ENCODE results near the gene TWIST1.

The TWIST1 gene

GRCh38 chr7:19110026-19110730 lies 7.3 kb downstream of the TWIST1 start:
- Histone ChIP-seq H3K4me1 (ENCODE audit: control insufficient read depth, insufficient read depth, low read length) (no peaks in the 10 kb centered on the region), H3K27ac (ENCODE audit: low read depth, low read length) (no peak overlapping the region), H3K4me3 (ENCODE audit: low read length) (no peak overlapping the region), H3K27me3 (ENCODE audit: control insufficient read depth, insufficient read depth, low read length) (peaks cover 14% of the 10 kb centered on the region), H3K36me3 (ENCODE audit: control insufficient read depth, insufficient read depth, low read length) (no peaks in the 10 kb centered on the region), H3K9ac (ENCODE audit: low read length) (no peak overlapping the region)

DNA sequence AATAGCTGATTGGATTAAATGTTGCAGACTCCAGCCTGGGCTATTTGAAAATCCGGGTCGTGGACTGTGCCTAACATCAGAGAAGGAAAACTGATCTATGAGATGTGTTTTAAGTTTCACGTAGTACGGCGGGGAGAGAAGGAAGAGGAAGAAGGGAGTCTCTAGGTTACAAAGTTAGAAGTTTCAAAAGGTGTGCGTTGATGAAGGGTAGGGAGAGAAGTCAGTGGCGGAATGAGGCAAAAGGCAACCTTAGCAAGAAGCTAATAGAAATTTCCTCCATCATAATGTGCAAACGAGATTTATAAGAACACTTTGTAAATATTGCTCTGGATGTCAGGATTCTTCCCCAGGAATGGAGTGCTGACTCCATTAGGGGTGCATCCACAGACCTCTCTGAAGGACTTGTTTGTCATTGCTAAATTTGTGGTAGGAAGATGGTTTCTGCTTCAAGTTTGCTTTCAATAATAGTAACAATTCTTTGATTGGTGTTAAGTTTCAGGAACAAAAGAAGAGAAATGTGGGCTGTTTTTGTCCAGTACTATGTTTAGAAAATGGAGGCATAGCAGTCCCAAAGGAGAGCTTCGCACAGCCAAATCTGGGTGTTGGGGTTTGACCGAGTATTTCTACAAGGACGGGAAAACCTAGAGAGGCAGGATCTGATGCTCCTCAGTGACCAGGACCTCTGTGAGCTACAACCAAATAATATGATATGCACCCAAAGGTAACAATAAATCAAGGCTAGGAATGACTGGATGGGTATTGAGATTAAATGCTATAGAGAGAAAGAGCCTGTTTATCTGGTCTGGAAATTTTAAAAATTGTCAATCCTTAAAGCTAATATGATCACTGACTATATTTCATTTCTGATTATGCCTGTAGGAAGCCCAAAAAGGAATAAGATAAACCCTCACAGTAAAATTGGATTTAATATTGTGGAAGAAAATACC lies 8.2 kb downstream of the TWIST1 start:
- Histone ChIP-seq H3K36me3 (ENCODE audit: control insufficient read depth, insufficient read depth, low read length) (no peaks in the 10 kb centered on the region), H3K4me3 (ENCODE audit: low read length) (no peak overlapping the region), H3K4me1 (ENCODE audit: control insufficient read depth, insufficient read depth, low read length) (no peaks in the 10 kb centered on the region), H3K27me3 (ENCODE audit: control insufficient read depth, insufficient read depth, low read length) (peaks cover 14% of the 10 kb centered on the region), H3K9ac (ENCODE audit: low read length) (no peak overlapping the region), H3K27ac (ENCODE audit: low read depth, low read length) (no peak overlapping the region)

- H3K27me3 ChIP-seq (ENCODE audit: control insufficient read depth, insufficient read depth, low read length): peaks cover 14% of the 10 kb centered on the region
- no peak overlapping the region for H3K27ac ChIP-seq (ENCODE audit: low read depth, low read length)
- H3K36me3 ChIP-seq (ENCODE audit: control insufficient read depth, insufficient read depth, low read length): no peaks in the 10 kb centered on the region
- H3K4me1 ChIP-seq (ENCODE audit: control insufficient read depth, insufficient read depth, low read length): no peaks in the 10 kb centered on the region
- no peak overlapping the region for H3K9ac ChIP-seq (ENCODE audit: low read length)
- H3K4me3 ChIP-seq (ENCODE audit: low read length): peak overlapping the region; percentile 40
Measured at GRCh38 chr7:19107356-19108146, 9.9 kb downstream of the TWIST1 start.

GRCh38 chr7:19107081-19107355 lies 10.4 kb downstream of the TWIST1 start:
- Histone ChIP-seq H3K36me3 (ENCODE audit: control insufficient read depth, insufficient read depth, low read length) (no peaks in the 10 kb centered on the region), H3K27ac (ENCODE audit: low read depth, low read length) (no peak overlapping the region), H3K9ac (ENCODE audit: low read length) (no peak overlapping the region), H3K4me1 (ENCODE audit: control insufficient read depth, insufficient read depth, low read length) (no peaks in the 10 kb centered on the region), H3K27me3 (ENCODE audit: control insufficient read depth, insufficient read depth, low read length) (peaks cover 14% of the 10 kb centered on the region), H3K4me3 (ENCODE audit: low read length) (peak overlapping the region; percentile 40)

DNA sequence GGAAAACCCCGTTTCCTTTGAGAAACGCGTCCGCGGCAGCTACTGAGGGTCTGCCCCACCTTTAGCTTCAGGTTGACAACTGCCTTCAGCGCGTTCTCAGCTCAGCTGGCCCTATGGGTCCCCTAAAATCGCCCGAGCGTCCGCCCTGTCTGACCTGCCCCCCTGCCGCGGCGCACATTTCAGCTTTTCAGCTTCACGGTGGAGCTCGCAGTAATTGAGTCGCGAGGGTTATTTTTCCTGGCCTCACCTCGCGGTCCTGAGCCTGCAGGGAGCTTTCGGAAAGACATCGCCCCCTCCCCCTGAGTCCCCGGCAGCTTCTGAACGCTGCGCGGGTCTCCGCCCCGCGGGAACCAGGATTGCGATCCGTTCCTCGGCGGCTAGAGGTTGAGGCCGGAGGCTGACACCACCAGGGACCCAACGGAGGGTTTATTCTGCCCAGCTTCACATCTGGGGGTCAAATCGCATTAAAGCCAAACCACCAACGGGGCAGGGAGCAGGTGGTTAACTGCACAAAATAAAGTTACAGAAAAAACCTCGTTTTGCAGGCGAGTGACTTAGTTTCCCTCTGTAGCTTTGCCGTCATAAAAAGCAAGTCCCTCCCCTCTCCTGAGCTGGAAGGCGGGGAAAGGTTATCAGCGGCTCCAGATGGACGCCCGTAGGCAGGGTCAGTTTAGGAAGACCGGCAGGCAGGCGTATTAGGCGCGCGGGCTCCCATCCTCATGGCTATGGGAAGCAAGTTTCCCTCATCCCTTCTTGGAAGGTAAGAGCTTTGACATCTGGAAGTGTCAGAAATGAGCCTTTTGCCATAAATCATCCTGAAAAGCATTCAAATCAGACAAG lies 11.0 kb downstream of the TWIST1 start:
- Histone ChIP-seq H3K4me1 (ENCODE audit: control insufficient read depth, insufficient read depth, low read length) (no peaks in the 10 kb centered on the region), H3K9ac (ENCODE audit: low read length) (no peak overlapping the region), H3K27ac (ENCODE audit: low read depth, low read length) (no peak overlapping the region), H3K36me3 (ENCODE audit: control insufficient read depth, insufficient read depth, low read length) (no peaks in the 10 kb centered on the region), H3K27me3 (ENCODE audit: control insufficient read depth, insufficient read depth, low read length) (peaks cover 14% of the 10 kb centered on the region), H3K4me3 (ENCODE audit: low read length) (peak overlapping the region; percentile 40)

DNA sequence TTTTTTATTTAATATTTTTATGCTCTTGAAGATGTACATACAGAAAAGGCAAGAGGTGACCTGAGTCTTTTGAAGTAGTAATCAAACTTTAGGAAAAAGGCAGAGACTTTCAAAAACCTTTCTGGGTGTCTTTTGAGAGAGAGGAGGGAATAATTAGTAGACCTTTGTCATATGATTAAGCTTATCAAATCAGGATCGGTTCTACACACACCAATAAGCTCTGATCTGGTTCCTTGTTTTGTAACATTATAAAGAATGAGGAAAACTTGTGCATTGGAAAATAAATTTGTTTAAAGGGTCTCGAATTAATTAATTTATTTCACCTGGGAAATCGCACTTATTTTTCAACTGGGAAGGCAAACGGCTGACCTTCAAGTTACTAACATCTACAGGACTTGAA lies 11.9 kb downstream of the TWIST1 start:
- no peaks in the 10 kb centered on the region for H3K36me3 ChIP-seq (ENCODE audit: control insufficient read depth, insufficient read depth, low read length)
- H3K4me1 ChIP-seq (ENCODE audit: control insufficient read depth, insufficient read depth, low read length): no peaks in the 10 kb centered on the region
- peaks cover 14% of the 10 kb centered on the region for H3K27me3 ChIP-seq (ENCODE audit: control insufficient read depth, insufficient read depth, low read length)
- H3K27ac ChIP-seq (ENCODE audit: low read depth, low read length): no peak overlapping the region
- no peak overlapping the region for H3K9ac ChIP-seq (ENCODE audit: low read length)
- H3K4me3 ChIP-seq (ENCODE audit: low read length): no peak overlapping the region

DNA sequence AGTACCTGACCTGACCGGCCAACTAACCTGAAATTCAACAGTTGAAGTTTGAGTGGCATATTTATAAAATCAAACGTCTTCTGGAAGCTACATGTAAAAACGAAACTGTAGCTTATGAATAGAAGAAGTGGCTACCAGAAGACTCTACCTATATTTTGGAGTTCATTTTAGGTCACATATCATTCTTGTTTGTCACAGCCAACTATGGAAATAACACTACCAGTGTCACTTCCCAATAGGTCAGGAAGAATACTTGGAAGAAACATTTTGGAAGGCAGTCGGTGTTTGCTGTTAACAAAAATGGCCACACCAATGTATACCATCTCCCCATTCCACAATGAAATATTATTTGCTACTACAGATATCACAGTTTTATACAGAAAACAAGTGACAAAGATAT lies 12.6 kb downstream of the TWIST1 start:
- H3K9ac ChIP-seq (ENCODE audit: low read length): no peak overlapping the region
- peaks cover 14% of the 10 kb centered on the region for H3K27me3 ChIP-seq (ENCODE audit: control insufficient read depth, insufficient read depth, low read length)
- no peaks in the 10 kb centered on the region for H3K4me1 ChIP-seq (ENCODE audit: control insufficient read depth, insufficient read depth, low read length)
- no peak overlapping the region for H3K4me3 ChIP-seq (ENCODE audit: low read length)
- H3K27ac ChIP-seq (ENCODE audit: low read depth, low read length): no peak overlapping the region
- no peaks in the 10 kb centered on the region for H3K36me3 ChIP-seq (ENCODE audit: control insufficient read depth, insufficient read depth, low read length)

DNA sequence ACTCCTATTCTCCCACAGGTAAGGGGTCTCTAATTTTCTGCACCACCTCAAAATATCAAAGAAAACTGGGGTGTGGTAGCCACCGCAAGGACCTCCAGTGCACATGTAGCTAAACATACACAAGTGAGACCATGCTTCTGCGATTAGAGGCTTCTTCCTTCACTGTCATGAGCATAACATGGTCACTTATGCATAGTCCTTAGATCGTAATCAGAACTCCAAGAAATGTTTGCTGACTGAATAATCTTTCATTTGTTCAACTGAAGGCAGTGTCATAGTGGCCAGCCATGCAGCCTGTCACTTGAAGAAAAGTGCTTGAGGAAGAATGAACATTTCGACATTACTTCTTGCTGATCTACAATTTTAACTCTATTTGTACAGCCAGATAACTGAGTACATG lies 14.6 kb downstream of the TWIST1 start:
- Histone ChIP-seq H3K4me3 (ENCODE audit: low read length) (no peak overlapping the region), H3K27me3 (ENCODE audit: control insufficient read depth, insufficient read depth, low read length) (peaks cover 6% of the 10 kb centered on the region), H3K4me1 (ENCODE audit: control insufficient read depth, insufficient read depth, low read length) (no peaks in the 10 kb centered on the region)

GRCh38 chr7:19101909-19102308 lies 15.5 kb downstream of the TWIST1 start:
- Histone ChIP-seq H3K9ac (ENCODE audit: low read length) (no peak overlapping the region), H3K27me3 (ENCODE audit: control insufficient read depth, insufficient read depth, low read length) (no peaks in the 10 kb centered on the region), H3K36me3 (ENCODE audit: control insufficient read depth, insufficient read depth, low read length) (no peaks in the 10 kb centered on the region), H3K4me1 (ENCODE audit: control insufficient read depth, insufficient read depth, low read length) (no peaks in the 10 kb centered on the region), H3K27ac (ENCODE audit: low read depth, low read length) (no peak overlapping the region), H3K4me3 (ENCODE audit: low read length) (no peak overlapping the region)

More for the DNA sequence above, 14.6 kb downstream of the TWIST1 start:
- Histone ChIP-seq H3K36me3 (ENCODE audit: control insufficient read depth, insufficient read depth, low read length) (no peaks in the 10 kb centered on the region), H3K9ac (ENCODE audit: low read length) (no peak overlapping the region), H3K27ac (ENCODE audit: low read depth, low read length) (no peak overlapping the region)

- H3K27me3 ChIP-seq (ENCODE audit: control insufficient read depth, insufficient read depth, low read length): no peaks in the 10 kb centered on the region
- H3K9ac ChIP-seq (ENCODE audit: low read length): no peak overlapping the region
- no peaks in the 10 kb centered on the region for H3K36me3 ChIP-seq (ENCODE audit: control insufficient read depth, insufficient read depth, low read length)
- H3K27ac ChIP-seq (ENCODE audit: low read depth, low read length): no peak overlapping the region
- H3K4me1 ChIP-seq (ENCODE audit: control insufficient read depth, insufficient read depth, low read length): no peaks in the 10 kb centered on the region
- H3K4me3 ChIP-seq (ENCODE audit: low read length): no peak overlapping the region
Measured at GRCh38 chr7:19101472-19101871, 16.0 kb downstream of the TWIST1 start.

DNA sequence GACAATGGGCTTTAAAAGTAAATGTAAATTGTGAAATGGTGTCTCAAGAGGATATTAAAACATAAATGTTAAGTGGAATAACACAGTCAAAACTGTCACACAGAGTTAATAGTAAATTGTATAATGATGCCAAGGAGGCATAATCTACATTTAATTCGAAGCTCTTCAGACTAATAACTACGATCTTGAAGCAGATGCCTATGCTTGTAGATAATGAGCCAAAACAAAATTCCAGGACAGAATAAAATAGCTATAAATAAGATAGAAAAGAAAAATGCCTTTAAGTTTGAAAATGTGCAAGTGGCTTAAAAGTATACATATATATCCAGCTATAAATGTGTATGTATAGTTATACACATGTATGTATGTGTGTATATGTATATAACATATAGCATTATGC lies 17.5 kb downstream of the TWIST1 start:
- no peaks in the 10 kb centered on the region for H3K36me3 ChIP-seq (ENCODE audit: control insufficient read depth, insufficient read depth, low read length)
- H3K4me1 ChIP-seq (ENCODE audit: control insufficient read depth, insufficient read depth, low read length): no peaks in the 10 kb centered on the region
- no peak overlapping the region for H3K9ac ChIP-seq (ENCODE audit: low read length)
- H3K27ac ChIP-seq (ENCODE audit: low read depth, low read length): no peak overlapping the region
- no peaks in the 10 kb centered on the region for H3K27me3 ChIP-seq (ENCODE audit: control insufficient read depth, insufficient read depth, low read length)
- no peak overlapping the region for H3K4me3 ChIP-seq (ENCODE audit: low read length)

GRCh38 chr7:19099194-19099593 lies 18.2 kb downstream of the TWIST1 start:
- no peaks in the 10 kb centered on the region for H3K27me3 ChIP-seq (ENCODE audit: control insufficient read depth, insufficient read depth, low read length)
- H3K4me1 ChIP-seq (ENCODE audit: control insufficient read depth, insufficient read depth, low read length): no peaks in the 10 kb centered on the region
- H3K36me3 ChIP-seq (ENCODE audit: control insufficient read depth, insufficient read depth, low read length): no peaks in the 10 kb centered on the region
- H3K27ac ChIP-seq (ENCODE audit: low read depth, low read length): no peak overlapping the region
- H3K4me3 ChIP-seq (ENCODE audit: low read length): no peak overlapping the region
- no peak overlapping the region for H3K9ac ChIP-seq (ENCODE audit: low read length)

Data from rectal smooth muscle tissue (tissue), 1 donor.